H1 (cell line): ENCODE results near the gene EVPL. TPM values are rescaled to one million over a fixed set of nuclear protein-coding genes. Genes with fewer than 3 reads are reported as not detected.

Source experiments
- CBX8 ChIP-seq: fragments of 300-800, 300-1000 bp; sonication (generic); IDR thresholded peaks from 2 replicates; pipeline ENCODE4 v1.7.1; 2016; ENCODE audit warnings: low read depth, low read length, borderline replicate concordance
- HDAC6 ChIP-seq: IDR thresholded peaks from one replicate; pipeline ENCODE4 v1.7.1; 2012; ENCODE audit warnings: low read depth, mild to moderate bottlenecking, inconsistent platforms, low read length, moderate library complexity
- SAP30 ChIP-seq: fragments of 300-600 bp; sonication (generic); IDR thresholded peaks from 2 replicates; pipeline ENCODE4 v1.7.1; 2012; ENCODE audit warnings: low read length, moderate library complexity, mild to moderate bottlenecking, inconsistent platforms; ENCODE audit not compliant: insufficient read depth, insufficient replicate concordance
- SIRT6 ChIP-seq: IDR thresholded peaks from one replicate; pipeline ENCODE4 v1.7.1; 2012; ENCODE audit warnings: low read length, inconsistent platforms
- polyA plus RNA-seq, 7 experiments: library from polyadenylated mRNA; depleted of rRNA in 3 of 7; stranded (reverse) in 5 of 7; unstranded in 2 of 7; fragments of >200 nt in 5 of 7; fragments of 200-250 nt in 2 of 7; gene quantifications; 1 replicate in 5 of 7; 2 replicates in 1 of 7; 4 replicates in 1 of 7; pipeline versions ENCODE4 v1.2.1 to v1.2.3, GENCODE V29; 2011 to 2013; ENCODE audit warnings: missing spikeins in 2 of 7, mixed read lengths in 2 of 7
- total RNA-seq: library from RNA; stranded (reverse); fragmentation: NEBNext Ultra II Directional; extraction: Animal tissue kit (Norgen Biotek cat#: 25700); gene quantifications from 2 replicates; pipeline ENCODE4 v1.2.1, GENCODE V29; 2021

Gene EVPL
- total and polyA plus RNA-seq, 2 of the 8 experiments (the other 6 are each of a cell fraction or from before 2014, with no cell fraction given) = 0.20 to 0.99 TPM

DNA sequence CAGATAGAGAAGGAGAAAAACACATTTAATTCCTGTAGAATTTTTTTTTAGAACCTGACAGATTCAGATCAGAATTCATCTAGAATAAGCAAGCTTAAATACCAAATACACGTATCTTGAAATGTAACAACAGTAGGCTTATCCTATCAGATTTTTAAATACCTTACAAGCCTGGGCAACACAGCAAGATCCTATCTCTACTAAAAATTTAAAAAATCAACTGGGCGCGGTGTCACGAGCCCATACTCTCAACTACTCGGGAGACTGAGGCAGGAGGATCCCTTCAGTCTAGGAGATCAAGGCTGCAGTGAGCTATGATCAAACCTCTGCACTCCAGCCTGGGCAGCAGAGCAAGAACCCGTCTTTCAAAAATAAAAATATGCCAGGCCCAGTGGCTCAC is 61.6 kb downstream of the EVPL start (continued):
- TF ChIP-seq SAP30 = no peak
- no peak for TF ChIP-seq HDAC6
- TF ChIP-seq CBX8 = no peak
- no peak for TF ChIP-seq SIRT6
